Measurements from ENCODE around the gene ANKRD63.

Gene ANKRD63

DNA sequence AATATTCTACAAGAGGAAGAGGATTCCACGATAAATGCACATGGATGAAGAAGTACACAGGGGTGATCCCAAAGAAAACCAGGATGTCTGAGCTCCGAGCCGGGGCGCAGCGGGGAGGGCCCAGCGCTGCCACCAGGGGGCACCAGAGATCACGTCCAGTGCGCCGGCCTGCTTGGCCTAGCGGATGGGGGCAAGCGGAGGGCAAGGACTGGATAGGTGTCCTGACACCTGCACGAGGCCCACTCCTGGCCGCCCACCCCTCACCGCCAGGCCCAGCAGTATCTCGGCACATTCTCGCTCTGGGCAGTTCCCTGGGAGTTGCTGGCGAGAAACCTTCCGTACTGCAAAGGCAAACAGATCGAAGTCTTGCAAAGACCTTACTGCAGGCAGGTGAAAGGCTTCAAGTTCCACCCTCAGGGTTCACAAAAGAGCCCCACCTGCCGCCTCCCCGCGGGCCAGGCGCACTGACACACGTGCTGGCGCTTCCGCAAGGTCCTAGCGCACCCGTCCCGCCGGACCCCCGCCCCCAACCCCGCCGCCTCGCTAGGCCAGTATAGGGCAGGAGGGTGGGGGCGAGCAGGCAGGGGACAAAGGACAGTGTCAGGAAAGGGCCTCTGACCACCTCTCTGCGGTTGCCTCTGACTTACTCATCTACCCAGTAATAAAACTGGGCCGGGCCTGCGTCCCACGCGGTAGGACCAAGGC lies 3.3 kb downstream of the ANKRD63 start:
- peak; percentile 55 to 58 for DNase-seq

DNA sequence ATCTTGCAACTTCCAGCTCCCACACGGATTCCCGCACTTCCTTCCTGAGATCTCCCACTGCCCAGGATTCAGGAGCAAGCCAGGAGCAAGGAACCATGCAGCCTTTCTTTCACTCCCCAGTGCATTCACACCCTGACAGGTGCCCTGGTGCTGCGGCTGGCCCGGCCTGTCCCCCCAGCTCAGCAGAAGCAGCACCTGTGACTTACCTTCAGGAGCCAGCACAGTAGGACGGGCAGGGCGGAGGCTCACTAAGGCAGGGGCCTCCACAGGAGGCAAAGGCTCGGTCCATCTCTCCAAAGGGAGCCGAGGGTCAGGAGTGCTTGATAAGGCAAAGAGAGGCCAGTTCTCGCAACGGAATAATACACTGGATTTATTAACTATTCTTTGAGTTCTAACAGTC lies 4.8 kb downstream of the ANKRD63 start:
- no peak for DNase-seq

DNA sequence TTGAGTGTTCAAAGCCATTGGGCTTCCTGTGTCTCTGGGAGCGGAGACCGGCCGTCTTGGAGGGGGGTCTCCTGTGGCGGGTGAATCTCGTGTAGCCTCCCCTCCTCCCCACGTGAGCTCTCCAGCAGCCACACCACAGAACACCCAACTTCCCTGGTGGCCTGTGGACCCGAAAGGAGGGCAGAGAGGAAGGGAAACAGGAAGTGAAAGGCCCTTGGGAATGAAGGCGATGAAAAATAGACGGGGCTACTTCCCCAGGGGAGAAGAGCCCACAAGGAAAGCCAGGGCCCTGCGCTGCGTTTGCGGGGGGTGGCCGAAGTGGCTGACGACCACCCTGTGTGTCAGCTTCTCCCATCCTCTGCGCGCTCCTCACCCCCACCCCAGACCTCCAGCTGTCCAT lies 5.4 kb downstream of the ANKRD63 start:
- DNase-seq = peak; percentile 50 to 53

DNA sequence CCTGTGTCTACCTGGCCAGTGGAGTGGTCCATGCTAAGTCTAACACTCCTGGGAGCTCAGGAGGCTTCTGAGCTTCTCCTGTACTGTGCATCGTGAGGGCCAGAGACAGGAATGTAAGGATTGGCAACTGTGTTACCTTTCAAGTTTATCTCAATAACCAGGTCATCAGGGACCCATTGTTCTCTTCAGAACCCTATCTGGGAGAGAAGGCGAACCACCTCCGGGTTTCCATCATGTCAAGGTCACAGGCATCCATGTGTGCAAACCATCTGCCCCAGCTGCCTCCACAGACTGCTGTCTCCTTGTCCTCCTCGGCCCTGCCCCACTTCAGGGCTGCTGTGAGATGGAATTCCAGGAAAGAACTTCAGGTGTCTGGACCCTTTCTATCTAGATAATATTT lies 5.9 kb downstream of the ANKRD63 start:
- DNase-seq = no peak

DNA sequence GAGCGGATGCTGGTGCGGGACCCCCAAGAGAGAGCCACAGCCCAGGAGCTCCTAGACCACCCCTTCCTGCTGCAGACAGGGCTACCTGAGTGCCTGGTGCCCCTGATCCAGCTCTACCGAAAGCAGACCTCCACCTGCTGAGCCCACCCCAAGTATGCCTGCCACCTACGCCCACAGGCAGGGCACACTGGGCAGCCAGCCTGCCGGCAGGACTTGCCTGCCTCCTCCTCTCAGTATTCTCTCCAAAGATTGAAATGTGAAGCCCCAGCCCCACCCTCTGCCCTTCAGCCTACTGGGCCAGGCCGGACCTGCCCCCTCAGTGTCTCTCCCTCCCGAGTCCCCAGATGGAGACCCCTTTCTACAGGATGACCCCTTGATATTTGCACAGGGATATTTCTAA lies 6.9 kb downstream of the ANKRD63 start:
- no peak for DNase-seq

DNA sequence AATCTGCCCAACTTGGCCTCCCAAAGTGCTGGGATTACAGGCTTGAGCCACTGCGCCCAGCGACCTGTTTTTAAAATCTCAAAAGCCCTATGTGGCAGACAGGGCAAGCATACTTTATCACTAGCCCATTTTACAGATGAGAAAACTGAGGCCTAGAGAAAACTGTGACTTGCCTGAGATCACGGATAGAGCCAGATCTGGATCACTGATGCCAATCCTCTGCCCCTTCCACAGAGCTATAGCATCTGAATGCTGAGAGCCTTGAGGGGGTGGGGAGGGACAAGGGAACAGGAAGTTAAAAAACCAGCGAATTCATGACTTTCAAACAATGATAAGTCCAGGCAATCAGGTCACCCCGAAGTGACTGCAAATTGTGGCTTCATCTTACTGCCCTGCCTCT lies 7.3 kb downstream of the ANKRD63 start:
- peak in 1 of 2 donors; percentile 17 for DNase-seq

DNA sequence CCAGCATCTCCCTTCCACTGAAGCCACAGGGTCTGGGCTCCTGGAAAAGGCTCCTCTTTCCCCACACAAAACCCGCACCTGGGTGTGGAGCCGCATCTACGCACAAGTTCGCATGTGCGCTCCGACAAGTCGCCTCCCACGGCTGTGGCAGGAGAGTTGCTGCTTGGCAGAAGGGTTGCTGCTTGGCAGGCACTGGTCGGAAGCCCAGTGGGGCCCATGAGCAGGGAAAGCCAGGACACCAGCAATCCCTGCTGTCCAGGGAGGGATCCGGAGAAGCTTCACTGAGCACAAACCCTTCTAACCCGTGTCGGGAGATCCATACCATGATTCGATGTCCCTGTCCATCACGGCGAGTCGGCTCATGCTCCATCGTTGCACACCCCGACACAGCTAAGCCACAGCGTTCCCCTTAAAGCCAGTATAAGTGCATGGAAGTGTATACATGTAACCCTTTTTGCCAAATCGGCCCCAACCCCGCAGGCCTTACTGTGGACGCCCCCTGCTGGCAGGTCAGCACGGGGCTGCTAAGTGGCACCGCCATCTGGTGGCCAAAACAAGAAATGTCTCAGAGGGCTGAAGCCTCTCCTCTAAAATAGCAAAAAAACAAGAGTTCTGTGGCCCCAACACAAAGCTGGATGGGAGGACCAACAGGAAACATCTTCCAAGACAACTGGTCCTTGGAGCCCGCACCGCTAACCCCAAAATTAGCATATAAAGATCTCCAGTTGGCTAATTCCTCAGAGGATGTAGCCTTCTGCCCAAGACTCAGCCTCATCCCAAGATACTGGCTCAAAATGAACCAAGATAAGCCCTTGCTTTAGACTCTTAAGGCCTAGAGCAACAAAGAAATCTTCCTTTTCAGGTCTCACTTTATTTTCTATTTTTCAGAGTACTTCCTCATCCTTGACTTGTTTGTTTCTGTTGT lies 8.3 kb downstream of the ANKRD63 start:
- DNase-seq = peak; percentile 88 to 89

DNA sequence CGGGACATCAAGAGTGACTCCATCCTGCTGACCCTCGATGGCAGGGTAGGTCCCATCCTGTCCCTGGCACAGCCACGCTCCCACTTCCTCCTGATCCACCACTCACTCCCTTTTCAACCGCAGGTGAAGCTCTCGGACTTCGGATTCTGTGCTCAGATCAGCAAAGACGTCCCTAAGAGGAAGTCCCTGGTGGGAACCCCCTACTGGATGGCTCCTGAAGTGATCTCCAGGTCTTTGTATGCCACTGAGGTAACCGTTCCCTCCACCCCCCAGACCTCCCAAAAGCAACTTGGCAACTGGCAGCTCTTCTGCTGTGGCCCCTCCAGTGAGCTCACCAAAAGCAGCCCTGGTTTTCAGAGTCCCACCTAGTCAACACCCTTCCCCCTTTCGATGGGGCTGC lies 9.4 kb downstream of the ANKRD63 start:
- DNase-seq = no peak

DNA sequence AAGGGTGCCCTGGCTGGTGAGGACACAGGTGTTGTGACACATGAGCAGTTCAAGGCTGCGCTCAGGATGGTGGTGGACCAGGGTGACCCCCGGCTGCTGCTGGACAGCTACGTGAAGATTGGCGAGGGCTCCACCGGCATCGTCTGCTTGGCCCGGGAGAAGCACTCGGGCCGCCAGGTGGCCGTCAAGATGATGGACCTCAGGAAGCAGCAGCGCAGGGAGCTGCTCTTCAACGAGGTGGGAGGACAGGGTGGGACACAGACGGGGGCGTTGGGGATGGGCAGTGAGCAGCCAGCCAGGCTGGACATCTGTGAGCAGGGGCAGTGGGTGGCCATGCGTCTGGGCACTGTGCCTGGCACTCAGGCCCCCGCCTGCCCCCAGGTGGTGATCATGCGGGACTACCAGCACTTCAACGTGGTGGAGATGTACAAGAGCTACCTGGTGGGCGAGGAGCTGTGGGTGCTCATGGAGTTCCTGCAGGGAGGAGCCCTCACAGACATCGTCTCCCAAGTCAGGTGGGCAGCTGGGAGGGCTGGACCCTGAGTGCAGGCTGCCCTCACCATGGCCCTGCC lies 10.3 kb downstream of the ANKRD63 start:
- DNase-seq = no peak

DNA sequence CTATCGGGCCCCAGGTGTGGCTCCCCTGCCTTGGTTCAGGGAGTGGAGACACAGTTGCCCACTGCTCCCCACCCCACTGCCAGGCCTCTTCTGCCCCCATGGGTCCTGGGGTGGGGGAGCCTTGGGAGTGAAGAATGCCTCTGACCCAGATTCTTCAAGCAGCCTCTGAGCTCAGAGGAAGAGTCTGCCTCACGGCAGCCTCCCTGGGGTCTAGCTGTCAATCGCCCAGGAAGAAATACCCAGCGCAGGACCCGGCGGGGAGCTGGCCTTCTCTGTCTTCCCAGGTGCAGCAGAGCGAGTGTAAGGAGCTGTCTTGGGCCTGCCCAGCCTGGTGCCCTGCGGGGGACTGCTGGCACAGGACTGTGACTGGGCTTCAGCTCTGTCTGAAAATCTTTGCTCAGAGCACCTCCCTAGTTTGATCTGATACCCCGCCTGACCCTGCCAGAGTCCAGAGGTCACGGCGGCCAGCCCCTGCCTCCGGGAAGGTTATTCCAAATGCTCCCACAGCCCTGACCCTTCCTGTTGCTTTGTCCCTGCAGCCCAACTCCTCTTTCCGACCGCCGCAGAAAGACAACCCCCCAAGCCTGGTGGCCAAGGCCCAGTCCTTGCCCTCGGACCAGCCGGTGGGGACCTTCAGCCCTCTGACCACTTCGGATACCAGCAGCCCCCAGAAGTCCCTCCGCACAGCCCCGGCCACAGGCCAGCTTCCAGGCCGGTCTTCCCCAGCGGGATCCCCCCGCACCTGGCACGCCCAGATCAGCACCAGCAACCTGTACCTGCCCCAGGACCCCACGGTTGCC lies 11.0 kb downstream of the ANKRD63 start:
- no peak for DNase-seq

DNA sequence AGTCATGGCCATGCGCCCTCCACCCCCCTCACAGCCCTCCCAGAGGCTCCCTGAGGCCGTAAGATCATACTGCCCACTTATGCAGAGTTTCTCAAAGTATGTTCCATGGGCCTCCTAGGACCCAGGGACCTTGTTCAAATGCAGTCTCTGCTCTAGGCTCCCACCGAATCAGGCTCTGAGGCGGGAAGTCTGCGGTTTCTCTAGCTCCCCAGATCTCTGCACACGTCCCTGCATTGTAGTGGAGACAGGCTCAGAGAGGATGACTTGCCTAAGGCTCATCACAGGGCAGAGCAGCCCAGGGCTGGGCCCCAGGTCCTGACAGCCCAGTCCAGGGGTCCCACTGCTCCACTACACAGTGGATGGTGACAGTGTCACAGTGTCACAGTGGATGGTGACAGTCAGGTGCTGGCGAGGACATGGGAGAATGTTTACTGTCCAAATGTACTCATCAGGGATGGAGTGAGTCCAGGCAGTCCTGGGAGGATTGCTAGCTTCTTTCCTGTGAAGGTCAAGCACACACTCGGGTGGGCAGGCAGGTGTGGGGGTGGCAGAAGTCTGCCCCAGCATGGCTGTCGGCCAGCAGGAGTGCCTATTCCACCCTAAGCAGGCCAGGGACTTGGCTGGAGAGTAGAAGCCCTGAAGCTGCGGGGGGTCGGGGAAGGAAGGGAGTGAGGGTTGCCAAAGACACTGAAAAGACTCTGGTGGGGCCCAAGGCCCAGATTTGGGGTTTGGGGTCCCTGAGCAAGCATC lies 12.4 kb downstream of the ANKRD63 start:
- DNase-seq = no peak

DNA sequence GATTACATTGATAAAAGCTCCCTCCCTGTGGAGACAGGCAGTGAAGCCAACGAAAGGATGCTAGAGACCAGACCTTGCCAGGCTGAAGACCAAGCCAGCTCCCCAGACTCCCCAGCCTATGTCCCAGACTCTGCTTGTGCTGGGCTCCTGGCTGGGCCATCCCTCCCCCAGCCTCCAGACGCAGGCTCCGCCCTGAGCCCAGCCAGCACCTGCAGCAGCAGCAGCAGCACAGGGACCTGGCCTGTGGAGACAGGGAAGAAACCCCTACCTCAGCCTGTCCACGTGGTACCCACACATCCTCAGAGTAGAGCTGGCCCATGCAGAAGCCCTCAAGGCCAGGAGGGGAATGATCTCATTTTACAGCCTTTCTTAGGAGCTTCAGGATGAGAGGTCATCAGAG lies 13.3 kb downstream of the ANKRD63 start:
- no peak for DNase-seq

DNA sequence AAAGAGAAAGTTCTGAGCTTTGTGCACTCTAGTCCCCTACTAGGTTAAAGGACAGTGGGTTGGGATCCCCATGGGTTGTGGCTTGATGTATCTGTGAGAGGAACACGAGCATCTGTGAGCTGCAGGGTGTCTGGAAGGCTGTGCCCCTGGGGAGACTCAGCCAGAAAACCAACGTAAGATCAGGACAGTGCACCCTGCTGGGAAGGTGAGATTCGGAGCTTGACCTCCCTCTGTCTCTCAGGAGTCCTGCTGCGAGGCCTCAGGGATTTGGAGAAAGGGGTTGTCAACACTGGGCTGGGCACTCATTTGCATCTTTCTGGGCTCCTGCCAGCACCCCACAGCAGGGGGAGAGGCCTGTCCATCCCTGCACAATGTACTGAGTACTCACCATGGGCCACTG lies 15.2 kb downstream of the ANKRD63 start:
- no peak for DNase-seq

DNA sequence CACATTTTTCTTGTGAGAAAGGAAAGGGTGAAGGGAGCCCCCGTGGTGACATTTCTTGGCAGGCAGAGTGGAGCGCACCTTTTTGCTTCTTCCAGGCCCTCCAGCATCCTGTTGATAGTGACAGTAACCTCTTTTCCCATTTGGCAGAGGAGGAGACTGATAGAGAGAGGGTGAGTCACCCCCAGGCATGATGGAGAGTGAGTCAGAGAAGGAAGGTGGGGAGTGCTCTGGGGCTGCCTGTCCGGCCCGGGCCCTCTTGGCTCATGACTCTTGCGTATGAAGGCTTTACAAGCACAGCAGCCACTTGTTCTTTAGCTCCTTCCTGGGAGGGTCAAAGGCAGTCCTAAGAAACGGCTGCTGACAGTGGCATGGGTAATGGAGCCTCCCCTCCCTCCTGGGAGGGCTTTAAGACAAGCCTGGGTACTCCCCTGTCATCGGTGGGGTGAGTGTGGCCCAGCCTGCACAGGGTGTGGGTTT lies 16.0 kb downstream of the ANKRD63 start:
- peak; percentile 78 to 89 for DNase-seq

DNA sequence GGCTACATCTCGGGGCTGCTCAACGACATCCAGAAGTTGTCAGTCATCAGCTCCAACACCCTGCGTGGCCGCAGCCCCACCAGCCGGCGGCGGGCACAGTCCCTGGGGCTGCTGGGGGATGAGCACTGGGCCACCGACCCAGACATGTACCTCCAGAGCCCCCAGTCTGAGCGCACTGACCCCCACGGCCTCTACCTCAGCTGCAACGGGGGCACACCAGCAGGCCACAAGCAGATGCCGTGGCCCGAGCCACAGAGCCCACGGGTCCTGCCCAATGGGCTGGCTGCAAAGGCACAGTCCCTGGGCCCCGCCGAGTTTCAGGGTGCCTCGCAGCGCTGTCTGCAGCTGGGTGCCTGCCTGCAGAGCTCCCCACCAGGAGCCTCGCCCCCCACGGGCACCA lies 17.0 kb downstream of the ANKRD63 start:
- DNase-seq = no peak

DNA sequence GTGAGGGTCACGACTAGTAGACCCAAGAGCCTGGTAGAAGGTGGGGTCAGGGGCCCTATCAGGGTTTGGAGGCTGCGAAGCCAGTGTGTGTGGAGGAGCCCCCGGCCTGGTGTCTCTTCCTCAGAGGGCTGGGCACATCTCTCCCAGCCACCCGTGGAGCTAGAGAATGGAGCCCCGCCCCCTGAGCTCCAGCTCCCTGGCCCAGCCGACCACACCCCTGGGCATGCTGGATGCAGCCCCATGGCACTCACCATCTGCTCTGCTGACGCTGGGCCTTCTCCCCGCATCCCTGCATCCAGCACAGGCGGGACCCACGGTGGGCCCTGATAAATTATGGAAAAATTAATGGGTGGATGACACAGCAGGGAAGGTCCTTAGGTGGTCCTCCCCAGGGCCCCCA lies 17.5 kb downstream of the ANKRD63 start:
- no peak for DNase-seq

DNA sequence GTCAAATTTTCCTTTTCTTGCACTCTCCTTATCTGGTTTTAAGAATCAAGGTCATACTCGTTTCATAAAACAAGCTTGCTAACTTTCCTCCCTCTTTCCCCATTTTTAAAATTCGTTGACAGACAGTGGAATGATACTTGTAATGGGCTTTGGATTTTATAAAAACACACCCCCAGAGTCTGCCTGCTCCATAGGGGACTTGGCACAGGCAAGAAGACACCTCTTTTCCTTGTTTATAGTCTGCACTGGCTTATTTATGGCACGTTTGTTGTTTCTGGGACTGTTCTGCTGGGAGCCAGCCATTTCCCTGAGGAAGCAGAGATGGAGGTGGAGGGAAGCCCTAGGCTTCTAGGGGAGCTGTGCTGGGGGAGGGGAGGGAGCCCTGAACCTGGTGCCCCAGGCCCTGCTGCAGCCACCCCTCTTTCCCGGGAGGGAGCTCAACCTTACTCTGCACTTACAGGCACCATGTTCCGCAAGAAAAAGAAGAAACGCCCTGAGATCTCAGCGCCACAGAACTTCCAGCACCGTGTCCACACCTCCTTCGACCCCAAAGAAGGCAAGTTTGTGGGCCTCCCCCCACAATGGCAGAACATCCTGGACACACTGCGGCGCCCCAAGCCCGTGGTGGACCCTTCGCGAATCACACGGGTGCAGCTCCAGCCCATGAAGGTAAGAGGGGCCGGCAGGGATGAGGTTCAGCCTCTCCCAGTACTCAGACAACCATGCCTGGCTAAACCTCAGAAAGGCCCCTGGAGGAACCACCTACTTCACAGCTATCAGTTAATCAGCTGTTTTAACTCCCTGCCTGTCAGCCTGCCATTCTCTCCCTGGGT lies 18.3 kb downstream of the ANKRD63 start:
- DNase-seq = no peak

DNA sequence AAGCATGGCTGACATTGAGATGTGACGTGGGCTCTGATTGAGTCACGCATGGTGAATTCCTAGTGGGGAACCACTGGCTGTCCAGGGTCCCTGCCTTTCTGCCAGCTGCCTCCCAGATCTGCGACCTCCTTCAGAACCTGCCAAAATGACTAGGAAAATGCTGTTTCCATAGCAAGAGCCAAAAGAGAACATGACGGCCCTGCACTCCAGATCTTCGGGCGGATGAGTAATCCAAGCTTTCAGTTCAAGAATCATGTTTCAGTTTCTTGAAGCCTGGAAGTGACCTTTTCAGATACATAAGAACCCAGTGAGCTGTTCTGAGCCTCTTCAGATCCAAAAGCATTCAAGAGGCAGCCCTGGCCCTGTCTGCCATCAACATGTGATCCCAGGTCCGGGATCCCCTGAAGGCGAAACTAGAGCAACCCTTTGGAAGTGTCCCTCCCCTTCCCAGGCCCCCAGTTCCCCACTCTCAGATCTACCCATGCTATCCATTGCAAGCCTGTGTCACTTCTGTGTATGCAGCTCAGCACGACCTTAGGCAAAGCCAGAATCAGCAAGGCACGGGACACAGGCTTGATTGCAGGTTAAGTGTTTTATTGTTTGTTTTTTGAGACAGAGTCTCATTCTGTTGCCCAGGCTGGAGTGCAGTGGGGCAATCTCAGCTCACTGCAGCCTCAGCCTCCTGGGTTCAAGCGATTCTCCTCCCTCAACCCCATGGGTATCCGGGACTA lies 19.7 kb downstream of the ANKRD63 start:
- DNase-seq = no peak

DNA sequence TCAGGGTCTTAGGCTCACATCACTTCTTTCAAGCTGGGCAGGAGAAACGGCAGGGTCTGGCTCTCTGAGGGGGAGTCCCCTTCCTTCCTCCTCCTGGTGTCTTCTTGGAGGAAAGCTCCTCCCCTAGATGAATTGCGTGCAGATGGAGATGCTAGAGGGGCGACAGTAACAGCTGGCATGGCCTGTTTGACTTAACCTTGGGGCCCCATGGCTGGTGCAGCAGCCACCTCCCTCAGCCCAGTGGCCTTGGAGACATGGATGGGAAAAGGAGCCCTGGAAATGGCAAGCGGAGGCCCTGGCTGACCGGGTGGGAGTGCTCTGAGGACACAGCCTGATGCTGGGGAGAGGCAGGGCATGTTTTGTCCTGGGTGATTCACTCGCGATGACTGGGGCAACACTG lies 23.8 kb downstream of the ANKRD63 start:
- DNase-seq = no peak

DNA sequence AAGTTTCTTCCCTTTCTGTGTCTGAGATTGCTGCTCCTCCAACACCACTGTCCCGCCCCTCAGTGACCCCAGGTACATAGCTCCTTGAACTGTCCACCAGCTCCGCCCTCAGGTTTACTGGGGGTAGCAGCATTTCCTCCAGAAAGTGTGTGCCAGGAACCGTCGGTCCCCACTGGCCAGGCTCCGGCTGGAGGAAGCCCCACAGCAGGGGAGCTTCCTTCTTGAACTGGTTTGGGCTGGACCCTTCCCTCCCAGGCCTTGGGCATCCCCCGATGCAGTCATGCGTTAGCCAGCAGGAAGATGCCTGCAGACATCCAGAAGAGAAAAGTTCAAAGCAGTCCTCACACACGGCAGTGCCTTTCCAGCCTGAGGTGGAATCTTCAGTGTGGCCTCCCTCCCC lies 24.3 kb downstream of the ANKRD63 start:
- DNase-seq = no peak

Measured in inflammatory macrophage (primary cell).